Measurements from ENCODE around the gene TSPAN14. TPM values are rescaled to one million over a fixed set of nuclear protein-coding genes. Genes with fewer than 3 reads are reported as not detected.

TSPAN14 gene
- polyA plus RNA-seq, 1 donor (not counting 4 experiments of a cell fraction or from before 2014, with no cell fraction given): 71.1 TPM

- Histone ChIP-seq H2AFZ (ENCODE audit: control insufficient read depth, low read length) (no peak overlapping the region), H3K27ac (ENCODE audit: control insufficient read depth, insufficient read depth, low read length) (peak overlapping the region; percentile 84), H3K4me2 (ENCODE audit: control insufficient read depth, extremely low read depth, insufficient read depth, low read depth, low read length) (peak overlapping the region; percentile 35), H3K9me3 (ENCODE audit: control insufficient read depth, low read depth, low read length) (no peaks in the 10 kb centered on the region), H3K4me1 (ENCODE audit: control insufficient read depth, extremely low read depth, insufficient read depth, low read length) (peaks cover 98% of the 10 kb centered on the region), H3K27me3 (ENCODE audit: control insufficient read depth, extremely low read depth, insufficient read depth, low read length) (no peaks in the 10 kb centered on the region), H4K20me1 (ENCODE audit: control insufficient read depth, extremely low read depth, insufficient read depth, low read length) (peaks cover 32% of the 10 kb centered on the region), H3K79me2 (ENCODE audit: control insufficient read depth, insufficient read depth, low read length) (peaks cover 92% of the 10 kb centered on the region), H3K9ac (ENCODE audit: control insufficient read depth, extremely low read depth, insufficient read depth, low read length) (peak overlapping the region; percentile 48), H3K9me1 (ENCODE audit: control insufficient read depth, extremely low read depth, insufficient read depth, low read length) (peaks cover 10% of the 10 kb centered on the region), H3K36me3 (ENCODE audit: control insufficient read depth in 2 of 2, extremely low read depth in 1 of 2, insufficient read depth in 2 of 2, low read length in 2 of 2) (peaks cover 15 to 24% of the 10 kb centered on the region in 2 experiments), H3K4me3 (ENCODE audit: control insufficient read depth in 2 of 3, extremely low read depth in 1 of 3, insufficient read depth in 2 of 3, low read depth in 1 of 3, low read length in 3 of 3) (no peak overlapping the region)
- dilution Hi-C loops (cut with MboI; ENCODE audit: extremely low pct_ligation_motif_present, low sequenced_read_pairs): no loop called here
- no peak for TF ChIP-seq CTCF (optimal IDR thresholded peaks at IDR 0.05 in 1 of 3, IDR thresholded peaks at IDR 0.05 in 1 of 3, conservative IDR thresholded peaks at IDR 0.05 in 1 of 3; ENCODE audit: extremely low read depth in 1 of 3, insufficient read depth in 2 of 3, low read length in 3 of 3)
- no peak for TF ChIP-seq EZH2 (IDR thresholded peaks at IDR 0.05; ENCODE audit: low read length)
- FAIRE-seq: no peak
- no peak for DNase-seq (ENCODE audit: low read depth, low spot score)
Measured at GRCh38 chr10:80465451-80465835, 11.3 kb downstream of the TSPAN14 start.

- dilution Hi-C loops (cut with MboI; ENCODE audit: extremely low pct_ligation_motif_present, low sequenced_read_pairs): no loop called here
- H3K27ac ChIP-seq (ENCODE audit: control insufficient read depth, insufficient read depth, low read length): peak overlapping the region; percentile 84
Measured at GRCh38 chr10:80465839-80466590, 11.9 kb downstream of the TSPAN14 start.

More at GRCh38 chr10:80465839-80466590, 11.9 kb downstream of the TSPAN14 start:
- DNase-seq (ENCODE audit: low read depth, low spot score) (no peak), FAIRE-seq (no peak)
- Histone ChIP-seq H3K9me3 (ENCODE audit: control insufficient read depth, low read depth, low read length) (no peaks in the 10 kb centered on the region), H3K4me2 (ENCODE audit: control insufficient read depth, extremely low read depth, insufficient read depth, low read depth, low read length) (peak overlapping the region; percentile 35), H3K27me3 (ENCODE audit: control insufficient read depth, extremely low read depth, insufficient read depth, low read length) (no peaks in the 10 kb centered on the region), H3K4me1 (ENCODE audit: control insufficient read depth, extremely low read depth, insufficient read depth, low read length) (peaks cover 98% of the 10 kb centered on the region), H3K9ac (ENCODE audit: control insufficient read depth, extremely low read depth, insufficient read depth, low read length) (no peak overlapping the region), H4K20me1 (ENCODE audit: control insufficient read depth, extremely low read depth, insufficient read depth, low read length) (peaks cover 30% of the 10 kb centered on the region), H2AFZ (ENCODE audit: control insufficient read depth, low read length) (no peak overlapping the region), H3K4me3 (ENCODE audit: control insufficient read depth in 2 of 3, extremely low read depth in 1 of 3, insufficient read depth in 2 of 3, low read depth in 1 of 3, low read length in 3 of 3) (no peak overlapping the region), H3K36me3 (ENCODE audit: control insufficient read depth in 2 of 2, extremely low read depth in 1 of 2, insufficient read depth in 2 of 2, low read length in 2 of 2) (peaks cover 15 to 24% of the 10 kb centered on the region in 2 experiments), H3K79me2 (ENCODE audit: control insufficient read depth, insufficient read depth, low read length) (peaks cover 88% of the 10 kb centered on the region), H3K9me1 (ENCODE audit: control insufficient read depth, extremely low read depth, insufficient read depth, low read length) (peaks cover 8% of the 10 kb centered on the region)
- no peak for TF ChIP-seq CTCF (optimal IDR thresholded peaks at IDR 0.05 in 1 of 3, IDR thresholded peaks at IDR 0.05 in 1 of 3, conservative IDR thresholded peaks at IDR 0.05 in 1 of 3; ENCODE audit: extremely low read depth in 1 of 3, insufficient read depth in 2 of 3, low read length in 3 of 3)
- no peak for TF ChIP-seq EZH2 (IDR thresholded peaks at IDR 0.05; ENCODE audit: low read length)
